ENCODE measurements around the gene TANGO2.

Gene TANGO2

DNA sequence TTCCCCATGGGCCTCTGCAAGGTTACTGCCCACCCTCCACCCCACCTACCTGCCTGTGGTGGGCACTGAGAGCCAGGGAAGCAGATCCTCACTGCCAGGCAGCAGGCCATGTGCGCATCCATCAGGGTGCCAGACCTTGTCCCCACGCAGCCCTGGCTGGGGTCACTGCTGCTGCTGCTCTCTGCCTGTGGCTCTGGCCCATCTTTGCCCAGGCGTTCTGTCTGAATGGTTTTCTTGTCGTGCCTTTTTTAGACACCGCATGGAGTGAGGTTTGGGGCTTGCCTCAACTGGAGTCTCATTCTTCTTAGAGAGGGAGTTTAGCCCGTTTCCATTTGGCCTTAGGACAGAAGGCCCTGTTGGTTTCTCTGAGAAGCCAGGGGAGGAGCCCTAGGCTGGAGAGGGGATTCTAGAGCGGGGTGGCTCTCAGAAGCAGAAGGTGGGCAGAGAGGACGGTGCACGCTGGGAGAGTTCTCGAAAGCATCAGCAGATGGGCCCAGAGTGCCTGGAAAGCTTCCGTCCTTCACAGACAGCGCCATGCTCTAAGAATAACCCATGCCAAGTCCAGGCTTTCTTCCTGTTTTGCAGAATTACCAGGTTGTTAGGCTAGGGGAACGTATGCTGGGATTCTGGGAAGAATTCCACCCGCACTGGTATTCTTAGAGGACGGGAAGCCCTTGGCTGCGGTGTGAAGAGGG, 8.1 kb downstream of the TANGO2 start:
- DNase-seq = no peak

DNA sequence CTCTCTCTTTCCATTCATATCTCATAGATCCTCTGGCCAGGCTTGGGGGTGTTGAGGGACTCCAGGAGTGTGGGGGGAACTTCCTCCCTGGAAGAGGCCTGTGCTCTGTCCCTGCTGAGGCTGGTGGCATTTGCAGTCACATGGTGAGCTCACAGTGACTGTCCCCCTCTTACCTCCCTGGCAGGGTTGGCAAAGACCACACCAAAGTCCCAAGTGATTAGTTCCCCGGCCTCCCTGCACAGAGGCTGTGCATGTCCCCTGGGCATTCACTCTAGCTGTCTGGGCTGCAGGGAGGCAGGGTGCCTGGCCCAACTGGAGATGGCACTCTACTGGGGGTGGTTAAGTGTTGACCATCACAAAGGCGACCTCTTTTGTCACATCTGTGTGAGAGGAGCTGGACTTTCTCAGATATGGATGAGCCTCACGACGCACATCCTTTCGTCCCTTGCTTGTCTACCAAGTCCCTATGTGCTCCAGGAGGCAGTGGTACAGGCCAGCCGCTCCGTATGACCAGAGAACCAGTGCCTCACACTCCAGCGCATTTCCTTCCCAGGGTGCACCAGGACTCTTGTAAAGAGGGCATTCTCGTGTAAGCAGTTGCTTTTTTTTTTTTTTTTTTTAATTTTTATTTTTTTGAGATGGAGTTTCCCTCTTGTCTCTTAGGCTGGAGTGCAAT, 8.8 kb downstream of the TANGO2 start:
- DNase-seq = no peak

DNA sequence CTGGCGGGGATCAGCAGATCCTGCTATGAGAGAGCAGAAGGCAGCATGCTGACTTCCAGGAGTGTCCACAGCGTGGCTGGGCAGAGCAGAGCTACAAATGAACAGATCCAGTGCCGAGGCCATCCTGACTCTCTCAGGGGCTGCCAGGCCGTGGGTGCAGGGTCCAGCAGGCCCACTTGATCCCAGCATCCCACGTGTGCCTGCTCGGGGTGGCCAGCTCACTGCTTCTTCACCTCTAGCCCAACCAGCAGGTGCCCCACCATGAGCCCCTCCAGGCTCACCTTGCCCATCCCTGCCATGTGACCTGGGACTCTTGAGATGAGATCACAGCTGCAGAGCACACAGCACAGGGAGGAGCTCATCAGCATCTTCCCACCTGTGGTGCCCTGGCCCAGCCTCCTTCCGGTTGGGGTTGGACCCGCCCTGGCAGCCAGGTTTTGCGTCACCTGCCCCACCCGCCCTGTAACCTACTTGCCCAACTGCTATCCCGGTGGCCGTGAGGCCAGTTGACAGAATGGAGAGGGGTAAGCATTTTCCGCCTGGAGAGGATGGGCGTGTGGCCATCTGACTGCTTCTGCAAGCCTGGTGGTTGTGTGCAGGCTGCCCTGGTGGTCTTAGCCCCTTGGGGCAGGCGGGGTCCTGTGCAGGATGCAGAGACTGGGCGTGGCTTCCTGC, 11.0 kb downstream of the TANGO2 start:
- DNase-seq = no peak

DNA sequence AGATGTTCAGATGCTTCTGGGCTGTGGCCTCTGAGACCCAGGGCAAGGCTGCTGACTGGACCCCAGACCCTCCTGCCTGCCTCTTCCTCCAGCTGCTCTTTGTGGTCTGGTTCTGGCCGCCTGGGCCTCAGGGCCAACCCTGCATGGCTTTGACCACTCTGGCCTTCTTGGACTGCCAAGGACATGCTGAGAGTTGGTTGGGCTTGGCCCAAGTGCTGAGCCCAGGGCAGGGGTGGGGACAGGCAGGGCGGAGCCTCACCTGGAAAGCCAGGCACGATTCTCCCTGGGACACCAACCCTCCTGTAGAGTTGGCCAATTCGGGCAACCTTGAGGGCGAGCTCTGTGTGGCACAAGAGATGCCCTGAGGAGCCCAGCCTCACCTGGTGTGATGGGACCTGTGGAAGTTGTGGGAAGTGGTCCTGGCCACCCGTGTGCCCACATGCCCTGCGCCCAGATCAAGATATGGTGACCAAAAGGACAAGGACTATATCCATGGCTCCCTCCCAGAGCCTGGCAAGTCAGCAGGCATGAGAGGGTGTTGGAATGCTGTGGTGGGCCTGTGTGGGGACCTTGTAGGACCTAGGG, 11.6 kb downstream of the TANGO2 start:
- DNase-seq = no peak

DNA sequence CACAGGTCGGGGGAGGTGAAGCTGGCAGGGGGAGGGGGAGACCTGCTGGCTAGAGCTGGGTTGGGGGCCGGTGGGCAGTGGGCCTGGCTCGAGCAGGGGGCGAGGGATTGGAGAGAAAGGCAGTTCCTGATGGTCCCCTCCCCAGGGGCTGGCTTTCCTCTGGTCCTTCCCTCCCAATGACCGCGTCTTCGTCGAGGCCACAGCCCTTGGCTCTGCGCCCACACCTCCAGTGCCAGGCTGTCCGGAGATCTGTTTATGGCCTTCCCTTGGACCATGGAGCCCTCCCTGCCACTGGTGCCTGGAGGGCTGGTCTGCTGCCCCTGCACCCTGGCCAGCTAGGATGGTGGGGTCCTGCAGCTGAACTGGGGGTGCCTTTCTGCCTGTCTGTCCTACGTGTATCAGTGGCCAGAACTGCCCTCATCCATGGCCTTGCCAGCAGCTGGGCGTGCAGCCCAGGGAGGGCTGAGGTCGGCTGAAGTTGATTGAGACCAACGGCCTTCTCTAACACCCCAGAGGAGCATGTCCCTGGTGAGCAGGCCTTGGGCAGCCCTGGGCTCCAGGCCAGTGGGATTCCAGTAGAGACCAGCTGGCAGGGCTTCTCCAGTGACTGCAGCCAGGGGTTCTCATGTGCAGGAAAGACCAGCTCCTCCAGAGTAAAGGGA, 12.3 kb downstream of the TANGO2 start:
- DNase-seq = no peak

DNA sequence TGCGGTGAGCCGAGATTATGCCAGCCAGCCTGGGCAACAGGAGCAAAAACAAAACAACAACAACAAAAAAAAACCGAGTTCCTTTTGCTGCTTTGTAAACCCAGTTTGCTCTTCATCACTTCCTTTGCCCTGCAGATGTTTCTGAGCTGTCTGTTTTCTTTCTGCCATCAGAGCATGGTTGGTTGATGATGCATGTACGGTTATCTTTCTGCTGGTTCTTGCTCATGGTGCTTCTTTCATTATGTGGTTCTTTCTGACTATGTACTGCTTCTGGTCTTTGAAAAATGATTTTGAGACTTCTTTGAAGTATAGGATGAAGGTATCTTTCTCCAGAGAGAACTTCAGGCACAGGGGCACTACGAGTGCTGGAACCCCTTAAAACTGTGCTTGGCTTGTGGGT, 13.2 kb downstream of the TANGO2 start:
- DNase-seq = no peak

DNA sequence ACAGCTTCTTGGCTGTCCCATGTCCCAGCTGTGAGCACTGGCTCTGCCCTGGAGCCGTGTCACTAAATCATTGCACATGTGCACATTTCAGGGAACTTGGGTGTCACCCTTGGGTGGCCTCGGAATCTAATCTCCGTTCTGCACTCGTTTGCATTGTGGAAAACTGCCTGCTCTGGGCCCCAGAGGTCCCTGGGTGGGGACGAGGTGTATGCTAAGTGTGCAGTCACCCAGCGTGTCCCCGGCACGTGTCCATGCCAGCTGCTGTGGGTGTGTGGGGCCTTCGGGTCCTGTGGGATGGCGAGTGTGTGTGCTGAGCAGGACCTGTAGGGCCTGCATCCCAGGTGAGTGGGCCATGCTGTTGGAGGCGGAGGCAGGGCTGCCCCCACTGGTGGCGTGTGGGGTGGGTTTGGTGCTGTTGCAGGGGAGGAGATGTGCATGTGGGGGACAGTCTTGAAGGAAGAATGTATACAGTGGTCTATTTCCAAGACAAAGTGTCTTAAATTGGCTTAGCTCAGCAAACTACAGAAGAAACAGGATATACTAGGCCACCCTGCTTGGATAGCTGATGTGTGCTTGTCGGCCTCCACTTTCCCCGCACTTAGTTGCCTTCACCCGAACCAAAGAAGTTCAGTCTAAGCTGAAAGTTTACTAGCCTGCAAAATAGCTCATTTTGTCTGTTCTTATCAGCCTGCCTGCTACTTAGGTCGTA, 14.6 kb downstream of the TANGO2 start:
- DNase-seq = no peak

DNA sequence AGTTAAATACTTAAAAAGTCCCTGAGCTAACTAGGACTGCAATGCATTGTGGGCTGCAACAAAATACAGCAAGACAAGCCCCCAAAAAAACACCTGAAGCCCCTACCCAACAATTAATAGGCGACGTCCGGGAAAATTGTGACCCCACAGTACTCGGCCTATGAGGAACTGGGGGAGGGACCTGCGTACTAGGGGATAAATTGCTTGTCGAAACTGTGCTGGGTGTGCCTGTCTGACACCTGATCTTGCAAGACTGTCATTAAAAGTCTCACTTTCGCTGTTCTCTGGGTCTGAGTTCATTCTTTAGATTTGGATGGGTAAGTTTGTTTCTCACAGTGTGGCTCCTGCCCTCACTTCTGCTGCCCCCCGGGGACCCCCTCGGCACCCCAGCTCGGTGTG, 15.2 kb downstream of the TANGO2 start:
- no peak for DNase-seq

DNA sequence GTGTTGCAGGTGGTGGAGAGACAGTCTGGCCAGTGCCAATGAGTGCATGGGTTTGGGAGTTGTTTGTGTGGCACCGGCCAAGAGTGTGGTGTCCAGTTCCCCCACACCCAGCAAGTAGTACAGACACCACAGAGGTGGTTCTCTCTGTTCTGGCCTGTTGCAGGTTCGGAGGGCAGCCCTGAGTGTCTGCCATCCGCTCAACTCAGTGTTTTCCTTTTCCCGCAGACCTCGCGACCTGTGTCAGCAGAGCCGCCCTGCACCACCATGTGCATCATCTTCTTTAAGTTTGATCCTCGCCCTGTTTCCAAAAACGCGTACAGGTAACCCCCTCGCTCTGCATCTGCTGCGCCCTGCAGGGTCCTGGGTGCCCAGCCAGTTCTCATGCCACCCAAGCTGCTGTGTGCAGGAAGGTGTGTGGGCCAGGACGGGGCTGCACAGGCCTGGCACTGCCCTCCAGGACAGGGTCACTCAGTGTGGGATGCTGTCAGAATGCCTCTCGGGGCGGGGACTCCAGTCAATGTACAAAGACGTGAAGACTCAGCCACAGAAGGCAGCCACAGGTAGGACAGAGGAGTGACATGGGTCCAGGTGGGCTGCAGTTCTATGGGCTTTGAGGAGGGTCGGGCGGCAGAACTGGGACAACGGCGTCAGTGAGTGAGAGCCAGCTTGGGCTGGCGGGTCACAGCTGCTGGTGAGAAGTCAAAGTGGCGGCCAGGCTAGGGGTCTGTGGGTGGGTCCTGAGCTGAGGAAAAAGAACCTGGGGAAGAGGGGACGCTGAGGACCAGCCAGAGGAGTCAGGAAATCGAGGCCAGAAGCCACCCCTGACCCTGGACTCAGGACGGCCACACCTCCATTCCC, 15.9 kb downstream of the TANGO2 start:
- no peak for DNase-seq

DNA sequence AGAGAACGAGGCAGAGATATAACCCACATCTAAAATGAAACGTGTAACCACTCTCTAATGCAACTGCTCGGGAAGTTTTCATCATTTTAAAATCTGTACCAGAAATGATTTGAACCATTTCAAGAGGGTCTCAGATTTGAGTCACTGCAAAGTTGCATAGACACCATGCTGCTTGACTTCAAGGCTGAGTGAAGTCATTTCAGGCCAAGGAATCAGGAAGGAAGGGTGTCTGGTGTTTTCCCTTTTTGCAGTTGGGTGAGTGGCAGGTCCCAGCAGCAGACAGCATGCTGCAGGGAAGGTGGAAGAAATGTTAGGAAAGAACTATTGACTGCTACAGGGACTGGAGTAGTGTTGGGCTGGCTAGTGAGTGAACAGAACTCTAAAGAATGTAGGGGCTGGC, 16.5 kb downstream of the TANGO2 start:
- DNase-seq = no peak

DNA sequence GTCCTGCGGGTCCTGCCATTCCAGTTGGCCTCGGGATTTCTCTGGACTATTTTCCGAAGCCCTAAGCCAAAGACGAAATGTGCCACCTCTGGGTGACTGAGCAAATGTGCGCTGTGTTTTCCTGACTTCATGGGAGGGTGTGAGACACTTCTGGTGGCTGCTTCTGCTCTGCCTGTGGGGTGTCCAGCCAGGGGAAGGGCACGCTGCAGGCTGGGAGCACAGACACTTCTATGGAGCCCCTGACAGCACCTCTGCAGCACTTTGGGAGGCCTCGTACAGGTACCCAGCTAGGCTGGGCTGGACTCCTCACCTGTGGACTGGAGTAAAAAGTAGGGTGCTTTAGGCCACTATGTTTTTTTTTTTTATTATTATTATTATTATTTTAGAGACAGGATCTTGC, 17.7 kb downstream of the TANGO2 start:
- DNase-seq = no peak

DNA sequence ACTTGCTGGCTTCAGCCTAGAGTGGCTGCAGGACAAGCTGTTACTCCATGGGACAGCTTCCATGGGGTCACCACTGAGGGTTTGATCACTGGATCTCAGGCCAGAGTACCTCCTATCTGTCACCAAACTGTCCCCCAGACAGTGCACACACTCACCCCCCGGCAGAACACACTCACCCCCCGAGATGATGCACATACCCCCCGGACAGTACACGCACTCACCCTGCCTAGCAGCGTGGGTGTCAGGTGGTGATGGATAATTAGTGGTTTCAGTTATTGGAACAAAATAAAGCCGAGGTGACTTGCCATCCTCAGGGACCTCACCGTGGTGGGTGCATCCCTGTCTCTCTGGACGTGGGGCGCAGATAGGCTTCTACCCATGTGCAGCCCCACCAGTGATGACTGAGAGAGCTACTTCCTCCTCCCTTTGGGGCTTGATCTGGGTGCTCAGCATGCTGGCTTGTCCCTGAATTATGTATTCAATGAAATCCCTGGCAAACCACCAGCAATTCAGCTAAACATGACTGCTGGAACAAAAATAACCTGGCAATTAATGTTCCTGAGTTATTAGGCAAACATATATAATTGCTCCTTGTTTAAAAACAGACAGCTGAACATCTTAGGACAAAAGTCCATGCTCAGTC, 18.9 kb downstream of the TANGO2 start:
- no peak for DNase-seq

DNA sequence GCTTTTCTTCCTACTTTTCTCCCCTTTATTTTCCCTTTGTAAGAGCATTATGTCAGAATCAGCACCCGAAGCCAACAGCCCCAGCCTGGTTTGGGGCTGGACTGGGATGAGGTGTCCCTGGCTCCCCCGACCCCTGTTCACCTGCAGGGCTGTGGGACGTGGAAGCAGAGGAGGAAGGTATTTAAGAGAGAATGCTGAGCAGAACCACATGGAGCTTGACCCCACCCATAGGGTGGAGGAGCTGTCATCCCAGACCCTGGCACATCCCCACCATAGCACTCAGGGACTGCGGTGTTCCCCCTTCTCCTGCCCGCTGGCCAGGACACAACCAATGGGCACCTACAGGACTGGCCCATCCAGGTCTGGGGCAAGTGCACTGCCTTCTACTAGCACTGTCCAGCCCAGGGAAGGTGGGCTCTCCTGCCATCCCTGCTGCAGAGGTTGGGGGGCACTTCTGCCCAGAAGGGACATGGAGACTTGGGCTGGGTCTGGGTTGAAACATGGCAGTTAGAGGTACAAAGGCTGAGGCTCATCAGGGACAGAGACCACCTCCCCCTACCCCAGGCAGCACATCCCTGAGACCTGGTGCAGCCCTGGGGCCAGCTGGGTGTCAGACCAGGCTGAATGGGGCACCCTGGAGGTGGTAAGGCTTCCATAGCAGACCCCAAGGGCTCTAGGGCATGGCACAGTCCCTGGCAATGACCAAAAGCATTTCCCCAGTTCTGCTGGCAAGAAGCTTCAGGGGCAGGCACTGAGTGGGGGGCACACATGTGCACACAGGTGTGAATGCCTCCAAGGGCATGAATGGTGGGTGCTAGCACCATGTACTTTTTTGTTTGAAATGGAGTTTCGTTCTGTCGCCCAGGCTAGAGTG, 19.7 kb downstream of the TANGO2 start:
- DNase-seq = no peak

DNA sequence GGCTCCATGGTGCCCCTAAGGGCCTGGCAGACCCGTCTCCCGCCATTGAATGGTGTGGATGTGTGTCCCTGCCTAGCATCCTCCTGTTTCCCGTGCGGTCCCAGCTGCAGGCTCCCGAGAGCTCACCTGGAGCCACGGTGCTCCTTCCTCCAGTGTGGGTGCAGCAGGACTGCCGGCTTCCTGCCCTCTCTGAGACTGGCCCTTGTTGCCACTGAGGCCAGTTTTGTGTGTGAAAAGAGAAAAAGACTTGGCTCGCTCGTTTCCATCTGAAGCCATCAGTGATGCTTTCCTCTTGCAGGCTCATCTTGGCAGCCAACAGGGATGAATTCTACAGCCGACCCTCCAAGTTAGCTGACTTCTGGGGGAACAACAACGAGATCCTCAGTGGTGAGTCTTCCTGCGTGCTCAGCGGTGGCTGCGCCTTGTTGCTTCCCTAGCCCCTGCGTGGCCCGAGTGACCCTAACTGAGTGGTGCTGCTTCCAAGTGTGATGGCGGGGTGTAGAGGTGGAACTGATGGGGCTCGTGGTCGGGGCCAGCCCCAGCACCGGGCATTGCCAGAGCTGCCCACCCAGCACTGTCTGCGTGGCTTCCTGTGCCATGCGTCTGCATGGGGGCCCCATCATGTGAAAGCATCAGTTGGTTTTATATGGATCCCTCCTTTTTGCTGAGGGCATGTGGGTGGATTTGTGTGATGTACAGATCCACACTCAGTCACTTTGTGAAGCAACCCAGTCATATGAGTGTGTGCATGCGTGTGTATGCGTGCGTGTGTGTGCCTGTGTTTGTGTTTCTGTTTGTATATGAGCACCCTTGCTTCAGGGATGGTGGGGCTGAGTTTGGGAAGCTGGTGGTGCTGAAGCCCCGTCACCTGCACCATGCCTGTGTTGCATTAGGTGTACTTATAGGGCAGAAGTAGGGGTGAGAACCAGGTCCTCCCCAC, 22.4 kb downstream of the TANGO2 start:
- no peak for DNase-seq

DNA sequence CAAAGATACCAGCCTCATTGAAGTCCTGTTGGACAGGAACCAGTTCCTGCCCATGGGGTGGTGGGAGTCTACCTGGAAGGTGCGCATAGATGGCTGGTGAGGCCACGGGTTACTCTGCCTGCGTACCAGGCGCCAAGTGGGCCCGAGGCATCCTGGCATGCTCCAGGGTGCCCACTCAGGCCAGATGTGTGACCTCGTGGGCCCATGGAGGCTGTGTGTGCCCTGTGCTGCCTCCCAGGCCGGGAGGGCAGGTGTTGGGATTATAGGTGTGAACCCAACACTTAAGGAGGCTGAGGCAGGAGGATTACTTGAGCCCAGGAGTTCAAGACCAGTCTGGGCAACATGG, 23.1 kb downstream of the TANGO2 start:
- no peak for DNase-seq

DNA sequence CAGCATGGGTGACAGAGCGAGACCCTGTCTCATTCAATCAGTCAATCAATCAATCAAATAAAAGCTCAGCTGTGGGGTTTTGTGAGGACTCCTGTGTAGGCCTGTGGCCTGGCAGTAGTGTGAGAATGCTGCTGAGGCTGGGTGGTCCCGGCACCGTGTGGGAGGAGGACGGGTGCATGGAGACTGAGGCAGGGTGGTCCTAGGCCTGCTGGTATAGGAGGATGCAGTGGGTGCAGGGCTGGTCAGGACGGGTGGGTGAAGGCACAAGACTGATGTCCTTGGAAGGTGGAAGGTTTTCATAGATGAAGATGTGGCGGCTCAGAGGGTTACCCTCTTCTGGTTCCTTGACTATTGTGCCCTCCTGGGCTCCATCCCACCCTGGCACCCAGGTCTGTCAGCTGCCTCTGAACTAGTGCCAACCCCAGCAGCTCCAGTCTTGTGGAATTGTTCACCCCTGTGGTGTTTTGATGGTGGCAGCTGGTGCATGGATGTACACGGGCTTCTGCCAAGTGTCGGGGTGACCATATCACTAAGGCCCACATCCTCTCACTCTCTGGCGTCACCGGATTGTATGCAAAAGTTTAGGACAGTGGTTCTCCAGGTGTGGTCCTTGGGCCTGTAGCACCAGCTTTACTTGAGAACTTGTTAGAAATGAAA, 23.7 kb downstream of the TANGO2 start:
- DNase-seq = no peak

DNA sequence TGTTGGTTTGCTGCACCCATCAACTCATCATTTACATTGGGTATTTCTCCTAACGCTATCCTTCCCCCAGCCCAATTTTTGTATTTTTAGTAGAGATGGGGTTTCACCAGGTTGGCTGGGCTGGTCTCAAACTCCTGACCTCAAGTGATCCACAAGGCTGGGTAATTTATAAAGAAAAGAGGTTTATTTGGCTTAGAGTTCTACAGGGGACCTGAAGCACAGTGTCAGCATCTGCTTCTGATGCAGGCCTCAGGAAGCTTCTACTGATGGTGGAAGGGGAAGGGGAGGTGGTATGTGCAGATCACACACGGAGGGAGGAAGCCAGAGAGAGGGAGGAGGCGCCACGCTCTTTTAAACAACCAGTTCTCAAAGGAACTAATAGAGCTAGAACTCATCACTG, 25.8 kb downstream of the TANGO2 start:
- no peak for DNase-seq

DNA sequence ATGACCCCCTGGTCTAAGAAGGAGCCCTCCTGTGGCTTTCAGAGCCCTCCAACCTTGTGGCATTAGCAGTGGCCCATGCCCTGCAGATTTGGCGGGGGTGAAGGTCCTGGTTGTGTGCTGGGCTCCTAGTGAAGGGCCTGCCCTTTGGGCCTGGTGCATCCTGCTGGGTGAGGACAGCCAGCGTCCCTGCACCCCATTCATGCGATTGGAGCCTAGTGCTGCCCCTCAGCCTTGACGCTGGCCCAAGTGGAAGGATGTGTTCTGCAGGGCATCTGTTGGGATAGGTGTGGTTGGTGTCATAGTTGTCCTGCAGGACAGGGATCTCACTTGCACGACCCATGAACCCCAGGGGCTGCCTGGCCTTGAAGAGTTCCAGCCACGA, 31.0 kb downstream of the TANGO2 start:
- DNase-seq = no peak

All from NCI-H2171 (cell line).